ENCODE measurements around the gene AGAP3. TPM values are rescaled to one million over a fixed set of nuclear protein-coding genes. Genes with fewer than 3 reads are reported as not detected.

Gene AGAP3
- total and polyA plus RNA-seq, 2 donors (not counting 1 experiment from before 2014, with no cell fraction given), result 32.9 to 34.2 TPM

DNA sequence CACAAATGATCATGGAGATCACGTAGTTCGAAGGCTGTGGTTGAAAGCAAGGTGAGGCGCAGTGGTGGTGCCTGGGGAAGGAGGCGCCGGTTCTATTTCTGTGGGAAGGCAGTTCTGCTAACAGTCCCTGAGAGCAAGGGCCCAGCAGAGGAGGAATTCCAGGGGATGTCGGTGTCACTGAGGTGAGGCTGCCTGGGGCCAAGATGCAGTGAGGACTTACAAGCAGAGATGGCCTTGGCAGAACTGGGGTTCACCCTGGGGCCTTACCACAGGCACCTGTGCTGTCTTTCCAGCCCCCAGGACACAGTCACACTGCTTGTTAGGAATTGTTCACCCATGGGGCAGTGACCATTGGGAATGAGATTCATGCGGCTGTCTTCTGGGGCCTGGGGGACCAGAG is 54.6 kb downstream of the AGAP3 start:
- H3K9ac ChIP-seq (ENCODE audit: insufficient read depth, low read length), result no peak overlapping the region
- H3K27me3 ChIP-seq (ENCODE audit: control insufficient read depth, insufficient read depth, low read length), result no peaks in the 10 kb centered on the region
- H3K4me2 ChIP-seq (ENCODE audit: extremely low read depth, insufficient read depth, low read length), result no peak overlapping the region
- H3K9me3 ChIP-seq (ENCODE audit: control insufficient read depth, insufficient read depth, low read depth, low read length), result no peaks in the 10 kb centered on the region
- no peak overlapping the region for H3K27ac ChIP-seq (ENCODE audit: insufficient read depth, low read length)
- peaks cover 18% of the 10 kb centered on the region for H3K36me3 ChIP-seq (ENCODE audit: control insufficient read depth, insufficient read depth, low read length)
- no peaks in the 10 kb centered on the region for H4K20me1 ChIP-seq (ENCODE audit: control insufficient read depth, extremely low read depth, insufficient read depth, low read length)
- H2AFZ ChIP-seq (ENCODE audit: low read length), result no peak overlapping the region
- no peaks in the 10 kb centered on the region for H3K4me1 ChIP-seq (ENCODE audit: control insufficient read depth, extremely low read depth, insufficient read depth, low read length)
- no peak for DNase-seq (ENCODE audit: low read depth in 2 of 2)
- TF ChIP-seq, protein P1, sequence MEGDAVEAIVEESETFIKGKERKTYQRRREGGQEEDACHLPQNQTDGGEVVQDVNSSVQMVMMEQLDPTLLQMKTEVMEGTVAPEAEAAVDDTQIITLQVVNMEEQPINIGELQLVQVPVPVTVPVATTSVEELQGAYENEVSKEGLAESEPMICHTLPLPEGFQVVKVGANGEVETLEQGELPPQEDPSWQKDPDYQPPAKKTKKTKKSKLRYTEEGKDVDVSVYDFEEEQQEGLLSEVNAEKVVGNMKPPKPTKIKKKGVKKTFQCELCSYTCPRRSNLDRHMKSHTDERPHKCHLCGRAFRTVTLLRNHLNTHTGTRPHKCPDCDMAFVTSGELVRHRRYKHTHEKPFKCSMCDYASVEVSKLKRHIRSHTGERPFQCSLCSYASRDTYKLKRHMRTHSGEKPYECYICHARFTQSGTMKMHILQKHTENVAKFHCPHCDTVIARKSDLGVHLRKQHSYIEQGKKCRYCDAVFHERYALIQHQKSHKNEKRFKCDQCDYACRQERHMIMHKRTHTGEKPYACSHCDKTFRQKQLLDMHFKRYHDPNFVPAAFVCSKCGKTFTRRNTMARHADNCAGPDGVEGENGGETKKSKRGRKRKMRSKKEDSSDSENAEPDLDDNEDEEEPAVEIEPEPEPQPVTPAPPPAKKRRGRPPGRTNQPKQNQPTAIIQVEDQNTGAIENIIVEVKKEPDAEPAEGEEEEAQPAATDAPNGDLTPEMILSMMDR (conservative IDR thresholded peaks at IDR 0.05 in 1 of 2, IDR thresholded peaks at IDR 0.05 in 1 of 2; ENCODE audit: low read depth in 1 of 2, low read length in 2 of 2), result no peak
- no peak for TF ChIP-seq EZH2 (IDR thresholded peaks at IDR 0.05; ENCODE audit: low read length, missing control alignments)
- no peaks in the 10 kb centered on the region for H3K79me2 ChIP-seq (ENCODE audit: control insufficient read depth, insufficient read depth, low read length)
- no peak overlapping the region for H3K4me3 ChIP-seq (replicated peaks in 1 of 4; ENCODE audit: control extremely low read depth in 1 of 4, insufficient read depth in 1 of 4, low read depth in 3 of 4, low read length in 4 of 4)

DNA sequence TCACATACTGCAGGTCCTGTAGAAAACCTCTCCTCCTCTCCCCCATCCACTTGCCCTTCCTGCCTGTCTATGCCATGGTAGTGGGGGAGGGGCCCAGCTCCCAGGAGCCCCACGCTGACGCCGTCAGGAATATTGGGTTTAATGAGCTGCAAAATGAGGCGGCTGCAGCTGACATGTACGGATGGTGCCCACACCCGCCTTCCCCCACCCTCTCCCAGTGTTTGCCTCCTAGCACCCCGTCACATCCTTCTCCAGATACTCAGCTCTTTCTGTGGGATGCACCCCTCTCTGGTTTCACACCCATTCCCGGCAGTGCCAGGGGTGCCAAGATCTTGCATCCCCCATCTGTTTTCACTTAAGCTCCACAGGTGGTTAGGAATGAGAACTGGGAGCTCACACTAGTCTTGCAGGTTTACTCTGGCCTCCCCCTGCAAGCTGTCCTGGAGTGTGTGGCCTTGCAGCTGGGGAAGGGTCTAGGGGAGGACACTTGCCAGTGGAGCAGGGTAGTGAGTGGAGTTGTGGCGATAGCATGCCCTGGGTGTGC is 55.1 kb downstream of the AGAP3 start:
- no peaks in the 10 kb centered on the region for H3K79me2 ChIP-seq (ENCODE audit: control insufficient read depth, insufficient read depth, low read length)
- DNase-seq (ENCODE audit: low read depth in 2 of 2), result no peak
- H3K36me3 ChIP-seq (ENCODE audit: control insufficient read depth, insufficient read depth, low read length), result peaks cover 15% of the 10 kb centered on the region
- no peak overlapping the region for H3K4me3 ChIP-seq (replicated peaks in 1 of 4; ENCODE audit: control extremely low read depth in 1 of 4, insufficient read depth in 1 of 4, low read depth in 3 of 4, low read length in 4 of 4)
- no peaks in the 10 kb centered on the region for H3K9me3 ChIP-seq (ENCODE audit: control insufficient read depth, insufficient read depth, low read depth, low read length)
- H3K9ac ChIP-seq (ENCODE audit: insufficient read depth, low read length), result no peak overlapping the region
- no peaks in the 10 kb centered on the region for H3K27me3 ChIP-seq (ENCODE audit: control insufficient read depth, insufficient read depth, low read length)
- H4K20me1 ChIP-seq (ENCODE audit: control insufficient read depth, extremely low read depth, insufficient read depth, low read length), result no peaks in the 10 kb centered on the region
- TF ChIP-seq, protein P1 (conservative IDR thresholded peaks at IDR 0.05 in 1 of 2, IDR thresholded peaks at IDR 0.05 in 1 of 2; ENCODE audit: low read depth in 1 of 2, low read length in 2 of 2), result no peak
- no peak for TF ChIP-seq EZH2 (IDR thresholded peaks at IDR 0.05; ENCODE audit: low read length, missing control alignments)
- H2AFZ ChIP-seq (ENCODE audit: low read length), result no peak overlapping the region
- no peak overlapping the region for H3K27ac ChIP-seq (ENCODE audit: insufficient read depth, low read length)
- no peaks in the 10 kb centered on the region for H3K4me1 ChIP-seq (ENCODE audit: control insufficient read depth, extremely low read depth, insufficient read depth, low read length)
- no peak overlapping the region for H3K4me2 ChIP-seq (ENCODE audit: extremely low read depth, insufficient read depth, low read length)

DNA sequence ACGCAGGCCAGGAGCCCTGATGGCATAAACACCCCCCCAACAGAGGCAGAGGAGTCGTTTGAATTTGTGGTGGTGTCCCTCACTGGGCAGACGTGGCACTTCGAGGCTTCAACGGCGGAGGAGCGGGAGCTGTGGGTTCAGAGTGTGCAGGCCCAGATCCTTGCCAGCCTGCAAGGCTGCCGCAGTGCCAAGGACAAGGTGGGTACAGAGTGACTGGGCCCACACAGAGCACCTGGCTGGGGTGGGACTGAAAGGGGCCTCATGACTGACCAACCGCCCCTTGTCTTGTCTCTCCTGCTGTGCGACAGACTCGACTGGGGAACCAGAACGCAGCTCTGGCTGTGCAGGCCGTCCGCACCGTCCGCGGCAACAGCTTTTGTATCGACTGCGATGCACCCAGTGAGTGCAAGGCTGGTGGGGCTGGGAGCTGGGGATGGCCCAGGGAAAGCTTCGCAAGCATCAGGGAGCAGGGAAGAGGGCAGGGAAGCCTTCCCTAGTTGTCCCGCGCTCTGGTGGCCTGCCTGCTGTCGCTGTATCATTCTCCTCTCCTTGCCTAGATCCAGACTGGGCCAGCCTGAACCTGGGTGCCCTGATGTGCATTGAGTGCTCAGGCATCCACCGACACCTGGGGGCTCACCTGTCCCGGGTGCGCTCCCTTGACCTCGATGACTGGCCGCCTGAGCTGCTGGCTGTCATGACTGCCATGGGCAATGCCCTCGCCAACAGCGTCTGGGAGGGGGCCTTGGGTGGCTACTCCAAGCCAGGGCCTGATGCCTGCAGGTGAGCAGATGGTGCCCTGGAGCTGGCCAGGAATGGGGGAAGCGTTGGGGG is 55.8 kb downstream of the AGAP3 start:
- H3K27me3 ChIP-seq (ENCODE audit: control insufficient read depth, insufficient read depth, low read length), result no peaks in the 10 kb centered on the region
- TF ChIP-seq EZH2 (IDR thresholded peaks at IDR 0.05; ENCODE audit: low read length, missing control alignments), result no peak
- TF ChIP-seq, protein P1 (conservative IDR thresholded peaks at IDR 0.05 in 1 of 2, IDR thresholded peaks at IDR 0.05 in 1 of 2; ENCODE audit: low read depth in 1 of 2, low read length in 2 of 2), result no peak

More for the DNA sequence above, 55.8 kb downstream of the AGAP3 start:
- no peak overlapping the region for H3K9ac ChIP-seq (ENCODE audit: insufficient read depth, low read length)
- no peaks in the 10 kb centered on the region for H3K4me1 ChIP-seq (ENCODE audit: control insufficient read depth, extremely low read depth, insufficient read depth, low read length)
- no peaks in the 10 kb centered on the region for H3K79me2 ChIP-seq (ENCODE audit: control insufficient read depth, insufficient read depth, low read length)
- H4K20me1 ChIP-seq (ENCODE audit: control insufficient read depth, extremely low read depth, insufficient read depth, low read length), result no peaks in the 10 kb centered on the region
- no peak overlapping the region for H3K4me2 ChIP-seq (ENCODE audit: extremely low read depth, insufficient read depth, low read length)
- H3K4me3 ChIP-seq (replicated peaks in 1 of 4; ENCODE audit: control extremely low read depth in 1 of 4, insufficient read depth in 1 of 4, low read depth in 3 of 4, low read length in 4 of 4), result no peak overlapping the region
- peaks cover 15% of the 10 kb centered on the region for H3K36me3 ChIP-seq (ENCODE audit: control insufficient read depth, insufficient read depth, low read length)
- no peaks in the 10 kb centered on the region for H3K9me3 ChIP-seq (ENCODE audit: control insufficient read depth, insufficient read depth, low read depth, low read length)
- no peak overlapping the region for H2AFZ ChIP-seq (ENCODE audit: low read length)
- no peak overlapping the region for H3K27ac ChIP-seq (ENCODE audit: insufficient read depth, low read length)
- no peak for DNase-seq (ENCODE audit: low read depth in 2 of 2)

All from fibroblast of lung (primary cell).